Forelimb muscle (tissue), 1 donor: ENCODE data around the gene PTPRG. TPM values are rescaled to one million over a fixed set of nuclear protein-coding genes. Genes with fewer than 3 reads are reported as not detected.
"Not testable (repeated sequence)": the region's sequence is repeated elsewhere in the genome, so short reads cannot be mapped to it uniquely, and the experiment has no call there.

Source experiments
- DNase-seq: peaks from one replicate; pipeline ENCODE4 v3.0.0-alpha.2; 2013; ENCODE audit warnings: low read depth
- polyA plus RNA-seq: library from polyadenylated mRNA; unstranded; fragments of 120-200 nt; gene quantifications from one replicate; pipeline ENCODE4 v1.2.1, GENCODE V29; 2013; ENCODE audit not compliant: insufficient read length

Gene PTPRG
- polyA plus RNA-seq, 1 donor, result 24.2 TPM

- DNase-seq, result peak; percentile 75
Measured at GRCh38 chr3:61682671-61683548, 121.5 kb downstream of the PTPRG start.

GRCh38 chr3:61683549-61684236 lies 122.3 kb downstream of the PTPRG start:
- no peak for DNase-seq

- no peak for DNase-seq
Measured at GRCh38 chr3:61684386-61684785, 123.0 kb downstream of the PTPRG start.

GRCh38 chr3:61685755-61686154 lies 124.4 kb downstream of the PTPRG start:
- no peak for DNase-seq

GRCh38 chr3:61686228-61686648 lies 124.9 kb downstream of the PTPRG start:
- DNase-seq, result no peak

GRCh38 chr3:61687206-61687605 lies 125.8 kb downstream of the PTPRG start:
- no peak for DNase-seq

- no peak for DNase-seq
Measured at GRCh38 chr3:61687663-61688306, 126.4 kb downstream of the PTPRG start.

- no peak for DNase-seq
Measured at GRCh38 chr3:61688307-61688984, 127.1 kb downstream of the PTPRG start.

- no peak for DNase-seq
Measured at GRCh38 chr3:61690016-61690415, 128.6 kb downstream of the PTPRG start.

GRCh38 chr3:61691466-61691865 lies 130.1 kb downstream of the PTPRG start:
- DNase-seq, result no peak

GRCh38 chr3:61697301-61697700 lies 135.9 kb downstream of the PTPRG start:
- DNase-seq, result no peak

- not testable (repeated sequence) for DNase-seq
Measured at GRCh38 chr3:61698278-61699072, 137.1 kb downstream of the PTPRG start.

GRCh38 chr3:61699622-61700021 lies 138.3 kb downstream of the PTPRG start:
- no peak for DNase-seq

GRCh38 chr3:61701011-61701410 lies 139.6 kb downstream of the PTPRG start:
- no peak for DNase-seq

GRCh38 chr3:61702453-61702852 lies 141.1 kb downstream of the PTPRG start:
- no peak for DNase-seq

GRCh38 chr3:61704807-61705206 lies 143.4 kb downstream of the PTPRG start:
- no peak for DNase-seq

- no peak for DNase-seq
Measured at GRCh38 chr3:61707492-61707891, 146.1 kb downstream of the PTPRG start.

GRCh38 chr3:61710920-61711319 lies 149.5 kb downstream of the PTPRG start:
- DNase-seq, result not testable (repeated sequence)

GRCh38 chr3:61714225-61714624 lies 152.9 kb downstream of the PTPRG start:
- DNase-seq, result no peak

- DNase-seq, result no peak
Measured at GRCh38 chr3:61715886-61716527, 154.6 kb downstream of the PTPRG start.

- not testable (repeated sequence) for DNase-seq
Measured at GRCh38 chr3:61716693-61717092, 155.3 kb downstream of the PTPRG start.
